Right atrium auricular region (tissue), 2 donors: ENCODE results near the gene IFI35. TPM values are rescaled to one million over a fixed set of nuclear protein-coding genes. Genes with fewer than 3 reads are reported as not detected.

Experiments used
- DNase-seq: peaks from one replicate; pipeline ENCODE4 v3.0.0-alpha.2; 2019; ENCODE audit warnings: low spot score
- H3K27ac ChIP-seq, 2 donors: fragments of 200-600 bp; sonication (generic); 1 replicate in 1 of 2; 2 replicates in 1 of 2; pipeline ENCODE4 v1.5.1; 2016 to 2019
- H3K27me3 ChIP-seq, 2 donors: fragments of 200-600 bp; sonication (generic); one replicate each; pipeline versions ENCODE4 v1.5.1 to v1.6.0; 2017 to 2019
- H3K36me3 ChIP-seq: fragments of 200-600 bp; sonication (generic); one replicate; pipeline ENCODE4 v1.5.1; 2016
- H3K4me1 ChIP-seq, 2 donors: fragments of 200-600 bp; sonication (generic); one replicate each; pipeline versions ENCODE4 v1.5.1 to v1.6.0; 2017 to 2019
- H3K4me3 ChIP-seq, 2 donors: fragments of 200-600 bp; sonication (generic); 1 replicate in 1 of 2; 2 replicates in 1 of 2; pipeline ENCODE4 v1.5.1; 2017 to 2019; ENCODE audit warnings: mild to moderate bottlenecking in 1 of 2, moderate library complexity in 1 of 2
- H3K9me3 ChIP-seq, 2 donors: fragments of 200-600 bp; sonication (generic); one replicate each; pipeline ENCODE4 v1.5.1; 2019
- total RNA-seq, 2 donors: library from RNA; depleted of rRNA; stranded (reverse); fragments of >200 nt; gene quantifications; one replicate each; pipeline ENCODE4 v1.1.0, GENCODE V29; 2016
- TF ChIP-seq, protein P1 (sequence below), 2 donors: fragments of 200-600 bp; sonication (generic); IDR thresholded peaks; one replicate each; pipeline ENCODE4 v1.5.1; 2019; ENCODE audit warnings: antibody characterized with exemption in 2 of 2

IFI35 gene
- total RNA-seq, 2 donors from 2014 or later = 11.4 to 19.0 TPM

DNA sequence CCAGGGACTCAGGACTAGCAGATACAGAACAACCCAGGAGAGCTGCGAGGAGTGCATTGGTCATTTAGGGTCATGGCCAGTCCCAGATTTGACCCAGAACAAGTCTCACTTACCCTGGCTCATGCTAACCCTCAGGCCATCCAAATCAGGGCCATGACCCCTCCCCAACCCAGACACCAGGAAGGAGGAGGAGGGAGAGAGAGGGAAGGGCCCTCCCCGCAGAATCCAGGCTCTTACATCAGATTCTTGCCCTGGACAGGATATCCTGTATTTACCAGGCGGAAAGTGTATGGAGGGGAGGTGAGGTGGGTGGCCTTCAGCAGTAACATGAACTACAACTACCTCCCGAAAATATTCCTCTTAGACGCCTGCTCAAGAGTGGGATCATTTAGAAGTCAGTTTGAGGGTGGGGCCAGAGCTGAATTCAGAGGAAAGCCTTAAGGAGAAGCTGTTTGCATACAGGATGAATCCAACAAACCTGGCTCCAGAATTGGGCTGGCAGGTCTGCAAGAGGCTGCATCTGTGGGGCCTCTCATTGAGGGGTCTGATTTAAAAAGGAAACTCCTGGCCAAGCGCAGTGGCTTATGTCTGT lies 13.5 kb downstream of the IFI35 start:
- peaks cover 23% of the 10 kb centered on the region for H3K36me3 ChIP-seq
- peak overlapping the region in 1 of 2 donors; percentile 99 for H3K4me3 ChIP-seq
- H3K9me3 ChIP-seq = no peaks in the 10 kb centered on the region
- peaks cover 0 to 64% of the 10 kb centered on the region in 2 donors for H3K4me1 ChIP-seq
- TF ChIP-seq, protein P1, sequence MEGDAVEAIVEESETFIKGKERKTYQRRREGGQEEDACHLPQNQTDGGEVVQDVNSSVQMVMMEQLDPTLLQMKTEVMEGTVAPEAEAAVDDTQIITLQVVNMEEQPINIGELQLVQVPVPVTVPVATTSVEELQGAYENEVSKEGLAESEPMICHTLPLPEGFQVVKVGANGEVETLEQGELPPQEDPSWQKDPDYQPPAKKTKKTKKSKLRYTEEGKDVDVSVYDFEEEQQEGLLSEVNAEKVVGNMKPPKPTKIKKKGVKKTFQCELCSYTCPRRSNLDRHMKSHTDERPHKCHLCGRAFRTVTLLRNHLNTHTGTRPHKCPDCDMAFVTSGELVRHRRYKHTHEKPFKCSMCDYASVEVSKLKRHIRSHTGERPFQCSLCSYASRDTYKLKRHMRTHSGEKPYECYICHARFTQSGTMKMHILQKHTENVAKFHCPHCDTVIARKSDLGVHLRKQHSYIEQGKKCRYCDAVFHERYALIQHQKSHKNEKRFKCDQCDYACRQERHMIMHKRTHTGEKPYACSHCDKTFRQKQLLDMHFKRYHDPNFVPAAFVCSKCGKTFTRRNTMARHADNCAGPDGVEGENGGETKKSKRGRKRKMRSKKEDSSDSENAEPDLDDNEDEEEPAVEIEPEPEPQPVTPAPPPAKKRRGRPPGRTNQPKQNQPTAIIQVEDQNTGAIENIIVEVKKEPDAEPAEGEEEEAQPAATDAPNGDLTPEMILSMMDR (IDR thresholded peaks at IDR 0.05) = no peak
- no peak for DNase-seq
- no peaks in the 10 kb centered on the region for H3K27me3 ChIP-seq
- peak overlapping the region; percentile 91 to 96 for H3K27ac ChIP-seq

GRCh38 chr17:43020789-43021740 lies 14.5 kb downstream of the IFI35 start:
- peaks cover 14% of the 10 kb centered on the region for H3K36me3 ChIP-seq
- TF ChIP-seq, protein P1 (IDR thresholded peaks at IDR 0.05) = no peak
- no peaks in the 10 kb centered on the region for H3K9me3 ChIP-seq
- H3K4me1 ChIP-seq = peaks cover 0 to 60% of the 10 kb centered on the region in 2 donors
- H3K27me3 ChIP-seq = no peaks in the 10 kb centered on the region
- peak; percentile 85 for DNase-seq
- peak overlapping the region; percentile 91 to 96 for H3K27ac ChIP-seq
- peak overlapping the region; percentile 84 to 99 for H3K4me3 ChIP-seq

- no peaks in the 10 kb centered on the region for H3K9me3 ChIP-seq
- no peak for DNase-seq
- H3K36me3 ChIP-seq = peaks cover 6% of the 10 kb centered on the region
- H3K27me3 ChIP-seq = no peaks in the 10 kb centered on the region
- H3K27ac ChIP-seq = peak within 1 kb of the TSS; percentile 91 to 96
- peaks cover 0 to 53% of the 10 kb centered on the region in 2 donors for H3K4me1 ChIP-seq
- TF ChIP-seq, protein P1 (IDR thresholded peaks at IDR 0.05) = no peak
- H3K4me3 ChIP-seq = peak within 1 kb of the TSS; percentile 84 to 99
Measured at GRCh38 chr17:43021741-43022512, 15.3 kb downstream of the IFI35 start, which contains the start of gene VAT1. VAT1 (minus strand) TSS chr17:43022385; CDS start chr17:43022322, 63 bp downstream.

- peaks cover 0 to 33% of the 10 kb centered on the region in 2 donors for H3K4me1 ChIP-seq
- TF ChIP-seq, protein P1 (IDR thresholded peaks at IDR 0.05) = peak; percentile 62 to 81
- peak within 1 kb of the TSS; percentile 43 to 65 for H3K4me3 ChIP-seq
Measured at GRCh38 chr17:43024407-43025289, 18.1 kb downstream of the IFI35 start, which contains the start of gene RND2. RND2 (plus strand) TSS chr17:43025231; CDS start chr17:43025348, 117 bp downstream.

More at GRCh38 chr17:43024407-43025289, 18.1 kb downstream of the IFI35 start, which contains the start of gene RND2:
- Histone ChIP-seq H3K36me3 (no peaks in the 10 kb centered on the region), H3K9me3 (no peaks in the 10 kb centered on the region), H3K27me3 (no peaks in the 10 kb centered on the region), H3K27ac (peak within 1 kb of the TSS; percentile 72 to 73)
- peak; percentile 93 for DNase-seq
